HEK293 (cell line): ENCODE data around the gene EIF3L.
A peak's percentile ranks its signal among the peaks of the same experiment; 100 is the strongest.

Experiments
- AEBP2 ChIP-seq: fragments of 450-650 bp; formaldehyde crosslinking; IDR thresholded peaks from 2 replicates; pipeline ENCODE4 v1.5.1; 2016; ENCODE audit warnings: missing biosample characterization, missing genetic modification characterization, borderline replicate concordance
- GLIS1 ChIP-seq: fragments of 450-650 bp; formaldehyde crosslinking; IDR thresholded peaks from 2 replicates; pipeline ENCODE4 v1.5.1; 2016; ENCODE audit warnings: missing biosample characterization, missing genetic modification characterization
- KLF8 ChIP-seq: fragments of 450-650 bp; formaldehyde crosslinking; IDR thresholded peaks from 2 replicates; pipeline ENCODE4 v1.5.1; 2016; ENCODE audit warnings: missing biosample characterization, missing genetic modification characterization
- MZF1 ChIP-seq: fragments of 450-650 bp; formaldehyde crosslinking; IDR thresholded peaks from 2 replicates; pipeline ENCODE4 v1.5.1; 2017; ENCODE audit warnings: missing biosample characterization, missing genetic modification characterization, borderline replicate concordance
- OSR2 ChIP-seq: fragments of 450-650 bp; formaldehyde crosslinking; IDR thresholded peaks from 2 replicates; pipeline ENCODE4 v1.5.1; 2016; ENCODE audit warnings: missing biosample characterization, missing genetic modification characterization
- PRDM1 ChIP-seq: fragments of 450-650 bp; formaldehyde crosslinking; IDR thresholded peaks from 2 replicates; pipeline ENCODE4; 2016; ENCODE audit warnings: missing biosample characterization, missing genetic modification characterization
- ZBTB1 ChIP-seq: fragments of 450-650 bp; formaldehyde crosslinking; IDR thresholded peaks from 2 replicates; pipeline ENCODE4 v1.5.1; 2016; ENCODE audit warnings: missing biosample characterization, missing genetic modification characterization
- ZBTB26 ChIP-seq: fragments of 450-650 bp; formaldehyde crosslinking; optimal IDR thresholded peaks from 2 replicates; pipeline ENCODE3; 2016; ENCODE audit warnings: missing biosample characterization, mild to moderate bottlenecking, missing genetic modification characterization
- ZNF114 ChIP-seq: fragments of 450-650 bp; formaldehyde crosslinking; IDR thresholded peaks from 2 replicates; pipeline ENCODE4 v1.5.0; 2017; ENCODE audit warnings: missing biosample characterization, missing genetic modification characterization
- ZNF138 ChIP-seq: fragments of 450-650 bp; formaldehyde crosslinking; IDR thresholded peaks from 2 replicates; pipeline ENCODE4 v1.5.1; 2016; ENCODE audit warnings: missing biosample characterization, missing genetic modification characterization, borderline replicate concordance
- ZNF18 ChIP-seq: fragments of 450-650 bp; formaldehyde crosslinking; IDR thresholded peaks from 2 replicates; pipeline ENCODE4 v1.5.1; 2016; ENCODE audit warnings: missing biosample characterization, missing genetic modification characterization
- ZNF24 ChIP-seq: fragments of 450-650 bp; formaldehyde crosslinking; IDR thresholded peaks from 2 replicates; pipeline ENCODE4 v1.5.1; 2016; ENCODE audit warnings: missing biosample characterization, missing genetic modification characterization
- ZNF274 ChIP-seq, 2 experiments: fragments of 200-500 bp in 1 of 2; fragments of 450-650 bp in 1 of 2; sonication (Bioruptor generic) in 1 of 2; formaldehyde crosslinking in 1 of 2; IDR thresholded peaks; 2 replicates each; pipeline versions ENCODE4 v1.5.1 to v1.6.1; 2014 to 2016; ENCODE audit warnings: borderline replicate concordance in 1 of 2, inconsistent platforms in 1 of 2, low read length in 1 of 2, missing biosample characterization in 1 of 2, missing genetic modification characterization in 1 of 2
- ZNF302 ChIP-seq: fragments of 450-650 bp; formaldehyde crosslinking; IDR thresholded peaks from 2 replicates; pipeline ENCODE4 v1.5.1; 2016; ENCODE audit warnings: missing biosample characterization, missing genetic modification characterization, low read depth
- ZNF324 ChIP-seq: fragments of 450-650 bp; formaldehyde crosslinking; IDR thresholded peaks from 2 replicates; pipeline ENCODE4 v1.5.1; 2016; ENCODE audit warnings: missing biosample characterization, missing genetic modification characterization
- ZNF341 ChIP-seq: fragments of 450-650 bp; formaldehyde crosslinking; IDR thresholded peaks from 2 replicates; pipeline ENCODE4; 2016; ENCODE audit warnings: low read depth, missing biosample characterization, missing genetic modification characterization
- ZNF433 ChIP-seq: fragments of 450-650 bp; formaldehyde crosslinking; IDR thresholded peaks from 2 replicates; pipeline ENCODE4 v1.5.1; 2016; ENCODE audit warnings: missing biosample characterization, missing genetic modification characterization, low read depth
- ZNF548 ChIP-seq: fragments of 450-650 bp; formaldehyde crosslinking; IDR thresholded peaks from 2 replicates; pipeline ENCODE4 v1.5.1; 2016; ENCODE audit warnings: missing biosample characterization, missing genetic modification characterization
- ZNF555 ChIP-seq: fragments of 450-650 bp; formaldehyde crosslinking; conservative IDR thresholded peaks from 2 replicates; pipeline ENCODE4 v1.5.1; 2017; ENCODE audit warnings: missing biosample characterization, mild to moderate bottlenecking, missing genetic modification characterization, inconsistent platforms
- ZNF621 ChIP-seq: fragments of 450-650 bp; formaldehyde crosslinking; IDR thresholded peaks from 2 replicates; pipeline ENCODE4 v1.5.1; 2017; ENCODE audit warnings: missing biosample characterization, missing genetic modification characterization
- ZNF660 ChIP-seq: fragments of 450-650 bp; IDR thresholded peaks from 2 replicates; pipeline ENCODE4 v1.5.1; 2018; ENCODE audit warnings: missing biosample characterization, mild to moderate bottlenecking, missing genetic modification characterization
- ZNF670 ChIP-seq: fragments of 450-650 bp; formaldehyde crosslinking; IDR thresholded peaks from 2 replicates; pipeline ENCODE4 v1.5.1; 2016; ENCODE audit warnings: missing biosample characterization, missing genetic modification characterization, low read depth
- ZNF707 ChIP-seq: fragments of 450-650 bp; formaldehyde crosslinking; IDR thresholded peaks from 2 replicates; pipeline ENCODE4 v1.5.1; 2016; ENCODE audit warnings: missing biosample characterization, missing genetic modification characterization
- ZNF76 ChIP-seq: fragments of 450-650 bp; formaldehyde crosslinking; IDR thresholded peaks from 2 replicates; pipeline ENCODE4; 2016; ENCODE audit warnings: low read depth, missing biosample characterization, missing genetic modification characterization, borderline replicate concordance
- ZNF768 ChIP-seq: fragments of 450-650 bp; formaldehyde crosslinking; IDR thresholded peaks from 2 replicates; pipeline ENCODE4 v1.5.1; 2018; ENCODE audit warnings: missing biosample characterization, mild to moderate bottlenecking, missing genetic modification characterization
- ZNF785 ChIP-seq: fragments of 450-650 bp; formaldehyde crosslinking; IDR thresholded peaks from 2 replicates; pipeline ENCODE4 v1.5.1; 2016; ENCODE audit warnings: missing biosample characterization, missing genetic modification characterization
- ZNF837 ChIP-seq: fragments of 450-650 bp; formaldehyde crosslinking; IDR thresholded peaks from 2 replicates; pipeline ENCODE4 v1.5.1; 2016; ENCODE audit warnings: missing biosample characterization, missing genetic modification characterization
- ZNF843 ChIP-seq: fragments of 450-650 bp; formaldehyde crosslinking; IDR thresholded peaks from 2 replicates; pipeline ENCODE4 v1.5.1; 2016; ENCODE audit warnings: missing biosample characterization, missing genetic modification characterization
- ZSCAN23 ChIP-seq: fragments of 450-650 bp; formaldehyde crosslinking; IDR thresholded peaks from 2 replicates; pipeline ENCODE4 v1.5.1; 2016; ENCODE audit warnings: missing biosample characterization, missing genetic modification characterization
- ZXDB ChIP-seq: fragments of 450-650 bp; formaldehyde crosslinking; IDR thresholded peaks from 2 replicates; pipeline ENCODE4 v1.5.1; 2016; ENCODE audit warnings: missing biosample characterization, missing genetic modification characterization
- TF ChIP-seq, protein P1 (sequence below): fragments of 450-650 bp; formaldehyde crosslinking; IDR thresholded peaks from 2 replicates; pipeline ENCODE4 v1.5.1; 2016; ENCODE audit warnings: missing biosample characterization, missing genetic modification characterization
- TF ChIP-seq, protein P2 (sequence below): fragments of 450-650 bp; formaldehyde crosslinking; IDR thresholded peaks from 2 replicates; pipeline ENCODE4 v1.5.1; 2016; ENCODE audit warnings: missing biosample characterization, missing genetic modification characterization

Gene EIF3L

GRCh38 chr22:37933711-37934376 lies 84.6 kb downstream of the EIF3L start (continued):
- TF ChIP-seq AEBP2 (tag by site-specific recombination) (no peak), ZNF324 (tag by site-specific recombination) (no peak; the same call in none of the 2 replicates), ZNF24 (tag by site-specific recombination) (no peak), PRDM1 (no peak), ZNF274 (IDR thresholded peaks at IDR 0.05; ENCODE audit: low read length) (no peak), ZNF274 (tag by site-specific recombination; IDR thresholded peaks at IDR 0.05; ENCODE audit: borderline replicate concordance) (no peak), MZF1 (tag by site-specific recombination) (peak; percentile 70; the same call in 1 of the 2 replicates), ZNF18 (tag by site-specific recombination) (no peak), ZNF138 (tag by site-specific recombination) (no peak), KLF8 (tag by site-specific recombination) (peak; percentile 93), ZSCAN23 (tag by site-specific recombination) (0 out of 2 replicates have a peak, but pooled peaks have one; percentile 56), ZNF302 (no peak), ZNF707 (tag by site-specific recombination) (no peak), ZNF768 (peak; percentile 61; the same call in 1 of the 2 replicates), ZNF341 (tag by site-specific recombination) (peak; percentile 53; the same call in 1 of the 2 replicates), ZNF114 (tag by site-specific recombination) (no peak), ZNF670 (no peak), ZNF621 (no peak), ZBTB26 (tag by site-specific recombination) (no peak), ZNF837 (no peak), GLIS1 (tag by site-specific recombination) (peak; percentile 99), ZNF76 (tag by site-specific recombination) (peak; percentile 85), ZNF843 (tag by site-specific recombination) (no peak), ZNF785 (no peak), OSR2 (peak; percentile 14; the same call in 1 of the 2 replicates), ZNF433 (tag by site-specific recombination) (no peak), ZXDB (tag by site-specific recombination) (peak; percentile 73), ZBTB1 (tag by site-specific recombination) (no peak), ZNF548 (no peak), ZNF660 (no peak; the same call in 1 of the 2 replicates), ZNF555 (tag by site-specific recombination) (no peak)
- TF ChIP-seq, protein P1, sequence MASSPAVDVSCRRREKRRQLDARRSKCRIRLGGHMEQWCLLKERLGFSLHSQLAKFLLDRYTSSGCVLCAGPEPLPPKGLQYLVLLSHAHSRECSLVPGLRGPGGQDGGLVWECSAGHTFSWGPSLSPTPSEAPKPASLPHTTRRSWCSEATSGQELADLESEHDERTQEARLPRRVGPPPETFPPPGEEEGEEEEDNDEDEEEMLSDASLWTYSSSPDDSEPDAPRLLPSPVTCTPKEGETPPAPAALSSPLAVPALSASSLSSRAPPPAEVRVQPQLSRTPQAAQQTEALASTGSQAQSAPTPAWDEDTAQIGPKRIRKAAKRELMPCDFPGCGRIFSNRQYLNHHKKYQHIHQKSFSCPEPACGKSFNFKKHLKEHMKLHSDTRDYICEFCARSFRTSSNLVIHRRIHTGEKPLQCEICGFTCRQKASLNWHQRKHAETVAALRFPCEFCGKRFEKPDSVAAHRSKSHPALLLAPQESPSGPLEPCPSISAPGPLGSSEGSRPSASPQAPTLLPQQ (tag by site-specific recombination): peak; percentile 77
- TF ChIP-seq, protein P2, sequence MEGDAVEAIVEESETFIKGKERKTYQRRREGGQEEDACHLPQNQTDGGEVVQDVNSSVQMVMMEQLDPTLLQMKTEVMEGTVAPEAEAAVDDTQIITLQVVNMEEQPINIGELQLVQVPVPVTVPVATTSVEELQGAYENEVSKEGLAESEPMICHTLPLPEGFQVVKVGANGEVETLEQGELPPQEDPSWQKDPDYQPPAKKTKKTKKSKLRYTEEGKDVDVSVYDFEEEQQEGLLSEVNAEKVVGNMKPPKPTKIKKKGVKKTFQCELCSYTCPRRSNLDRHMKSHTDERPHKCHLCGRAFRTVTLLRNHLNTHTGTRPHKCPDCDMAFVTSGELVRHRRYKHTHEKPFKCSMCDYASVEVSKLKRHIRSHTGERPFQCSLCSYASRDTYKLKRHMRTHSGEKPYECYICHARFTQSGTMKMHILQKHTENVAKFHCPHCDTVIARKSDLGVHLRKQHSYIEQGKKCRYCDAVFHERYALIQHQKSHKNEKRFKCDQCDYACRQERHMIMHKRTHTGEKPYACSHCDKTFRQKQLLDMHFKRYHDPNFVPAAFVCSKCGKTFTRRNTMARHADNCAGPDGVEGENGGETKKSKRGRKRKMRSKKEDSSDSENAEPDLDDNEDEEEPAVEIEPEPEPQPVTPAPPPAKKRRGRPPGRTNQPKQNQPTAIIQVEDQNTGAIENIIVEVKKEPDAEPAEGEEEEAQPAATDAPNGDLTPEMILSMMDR (tag by site-specific recombination): peak; percentile 98
